Mucosa of gallbladder (tissue), 1 donor: ENCODE measurements around the gene TUBA3C. TPM values are rescaled to one million over a fixed set of nuclear protein-coding genes. Genes with fewer than 3 reads are reported as not detected.

Source experiments
- DNase-seq: peaks from one replicate; pipeline ENCODE4 v3.0.0-alpha.2; 2020; ENCODE audit warnings: low spot score
- total RNA-seq: library from RNA; stranded (reverse); gene quantifications from one replicate; pipeline ENCODE4 v1.2.1, GENCODE V29; 2021
- donor health status: DM: no; HTN: no; CAD: no.

The TUBA3C gene
- total RNA-seq, 1 donor from 2014 or later = not detected

- DNase-seq = no peak
Measured at GRCh38 chr13:19161308-19161707, 20.3 kb downstream of the TUBA3C start.

- DNase-seq = no peak
Measured at GRCh38 chr13:19159761-19160420, 21.7 kb downstream of the TUBA3C start.

- no peak for DNase-seq
Measured at GRCh38 chr13:19159181-19159580, 22.4 kb downstream of the TUBA3C start.

- no peak for DNase-seq
Measured at GRCh38 chr13:19158526-19159174, 23.0 kb downstream of the TUBA3C start.

GRCh38 chr13:19158006-19158405 is 23.6 kb downstream of the TUBA3C start:
- no peak for DNase-seq

- no peak for DNase-seq
Measured at GRCh38 chr13:19157461-19157860, 24.2 kb downstream of the TUBA3C start.

- DNase-seq = no peak
Measured at GRCh38 chr13:19156013-19156825, 25.4 kb downstream of the TUBA3C start.

- DNase-seq = no peak
Measured at GRCh38 chr13:19155321-19155861, 26.2 kb downstream of the TUBA3C start.

GRCh38 chr13:19154843-19155242 is 26.8 kb downstream of the TUBA3C start:
- no peak for DNase-seq

- DNase-seq = no peak
Measured at GRCh38 chr13:19153782-19154450, 27.7 kb downstream of the TUBA3C start.

GRCh38 chr13:19152403-19152802 is 29.2 kb downstream of the TUBA3C start:
- no peak for DNase-seq

- DNase-seq = no peak
Measured at GRCh38 chr13:19151581-19152263, 29.9 kb downstream of the TUBA3C start.

GRCh38 chr13:19150712-19151228 is 30.9 kb downstream of the TUBA3C start:
- no peak for DNase-seq

GRCh38 chr13:19150226-19150625 is 31.4 kb downstream of the TUBA3C start:
- DNase-seq = no peak

- DNase-seq = no peak
Measured at GRCh38 chr13:19148561-19148960, 33.1 kb downstream of the TUBA3C start.
